GM12878 (cell line): ENCODE measurements around the gene FANCD2OS. TPM values are rescaled to one million over a fixed set of nuclear protein-coding genes. Genes with fewer than 3 reads are reported as not detected.
"Not testable (repeated sequence)": the region's sequence is repeated elsewhere in the genome, so short reads cannot be mapped to it uniquely, and the experiment has no call there.

Source experiments
- ATAC-seq: fragments of 200-7000 bp; cut with Tn5 transposase; 3 replicates; pipeline ENCODE4 v1.9.1; 2020; ENCODE audit warnings: mild to moderate bottlenecking, moderate library complexity
- BruUV-seq: library from RNA; stranded (reverse); fragments of 400-500 nt; replicated peaks from 2 replicates; lab custom pipeline; 2021; lab: Mats Ljungman, UMichigan
- CTCF ChIA-PET: fragments of 300-600 bp; sonication (Branson Sonifier 250); formaldehyde crosslinking; extraction: SDS; loops from one replicate; lab custom pipeline; 2021; ENCODE audit warnings: inconsistent platforms; lab: Yijun Ruan, JAX
- POLR2A ChIA-PET: fragments of 350-600 bp; formaldehyde crosslinking; extraction: SDS; loops from one replicate; lab custom pipeline; 2021; ENCODE audit warnings: inconsistent platforms; lab: Charles Lee
- RAD21 ChIA-PET: fragments of 300-600 bp; sonication (Branson Sonifier 250); formaldehyde crosslinking; loops from one replicate; lab custom pipeline; 2023; ENCODE audit warnings: antibody characterized with exemption; ENCODE audit not compliant: unreplicated experiment; lab: Charles Lee
- SMC1A ChIA-PET: fragments of 300-600 bp; sonication (Branson Sonifier 250); formaldehyde crosslinking; loops from one replicate; lab custom pipeline; 2023; ENCODE audit not compliant: unreplicated experiment, uncharacterized antibody; lab: Charles Lee
- DNase-seq: peaks from one replicate; pipeline ENCODE4 v3.0.0-alpha.2; 2011; ENCODE audit warnings: low read depth, low spot score
- FAIRE-seq: peaks from 3 replicates; lab custom pipeline; 2011; peaks lifted over from hg19 to GRCh38; lab: Jason Lieb, UNC
- H2AFZ ChIP-seq: 2 replicates; pipeline ENCODE4 v1.6.0; 2011; ENCODE audit warnings: low read depth, low read length, control low read depth; ENCODE audit not compliant: control insufficient read depth
- H3K27ac ChIP-seq: 2 replicates; pipeline ENCODE4 v1.5.1; 2011; ENCODE audit warnings: control low read depth; ENCODE audit not compliant: control insufficient read depth, insufficient read depth
- H3K27me3 ChIP-seq, 2 experiments: replicated peaks in 1 of 2; 2 replicates each; pipeline versions ENCODE4 v1.6.0 to v1.6.1; 2011; ENCODE audit warnings: low read length in 1 of 2; ENCODE audit not compliant: control insufficient read depth in 2 of 2, insufficient read depth in 2 of 2
- H3K36me3 ChIP-seq, 2 experiments: 2 replicates each; pipeline ENCODE4 v1.5.1; 2011; ENCODE audit warnings: low read length in 1 of 2; ENCODE audit not compliant: control insufficient read depth in 2 of 2, insufficient read depth in 2 of 2
- H3K4me1 ChIP-seq: 2 replicates; pipeline ENCODE4 v1.6.1; 2011; ENCODE audit warnings: mild to moderate bottlenecking, low read length, moderate library complexity, mixed read lengths; ENCODE audit not compliant: control insufficient read depth, insufficient read depth
- H3K4me2 ChIP-seq: 2 replicates; pipeline ENCODE4 v1.6.0; 2011; ENCODE audit warnings: control low read depth; ENCODE audit not compliant: control insufficient read depth, insufficient read depth
- H3K4me3 ChIP-seq: fragments of 200-600 bp; sonication (generic); 2 replicates; pipeline ENCODE4 v1.5.1; 2016
- H3K79me2 ChIP-seq: 2 replicates; pipeline ENCODE4 v1.6.0; 2011; ENCODE audit warnings: low read length; ENCODE audit not compliant: control insufficient read depth, insufficient read depth
- H3K9ac ChIP-seq: 2 replicates; pipeline ENCODE4 v1.8.0; 2011; ENCODE audit warnings: low read length, control low read depth, mixed read lengths; ENCODE audit not compliant: control insufficient read depth, insufficient read depth
- H3K9me3 ChIP-seq: replicated peaks from 3 replicates; pipeline ENCODE4 v1.5.1; 2011; ENCODE audit warnings: mild to moderate bottlenecking, low read length; ENCODE audit not compliant: control insufficient read depth, insufficient read depth
- H4K20me1 ChIP-seq: 2 replicates; pipeline ENCODE4 v1.6.0; 2011; ENCODE audit not compliant: control insufficient read depth, insufficient read depth
- LARP7 ChIP-seq: fragments of 450-650 bp; IDR thresholded peaks from 2 replicates; pipeline ENCODE4 v1.6.1; 2017; ENCODE audit warnings: mild to moderate bottlenecking
- MTA3 ChIP-seq: IDR thresholded peaks from 2 replicates; pipeline ENCODE4 v1.6.1; 2012; ENCODE audit warnings: low read length, inconsistent platforms, borderline replicate concordance
- ZBTB11 ChIP-seq: fragments of 450-650 bp; formaldehyde crosslinking; IDR thresholded peaks from 2 replicates; pipeline ENCODE4 v1.5.0; 2022; ENCODE audit warnings: mild to moderate bottlenecking, missing genetic modification characterization
- WGBS: methylation state at CpG from one replicate; pipeline ENCODE4 v1.1.6; 2016; ENCODE audit warnings: low lambda C conversion rate; ENCODE audit not compliant: insufficient replicate concordance, insufficient coverage; ENCODE audit errors: missing lambda C conversion rate; 5-methylcytosine and 5-hydroxymethylcytosine counted together
- in situ Hi-C: fragments of 300-500 bp; cut with MboI; formaldehyde crosslinking; loops from 9 replicates; pipeline ENCODE4 v1.14.3; 2018; ENCODE audit warnings: mixed read lengths
- intact Hi-C: fragments of 100-400 bp; cut with micrococcal nuclease; formaldehyde crosslinking; loops from one replicate; pipeline ENCODE4 v1.14.2; 2022; ENCODE audit not compliant: unreplicated experiment
- polyA plus RNA-seq, 11 experiments: library from polyadenylated mRNA; depleted of rRNA in 4 of 11; unstranded in 6 of 11; stranded (reverse) in 5 of 11; fragments of >200 nt; fragmentation: Nextera tagmentation in 4 of 11; fragmentation: Illumina TruSeq in 1 of 11; extraction: Ambion mirVana in 4 of 11; extraction: Trizol in 1 of 11; gene quantifications; 1 replicate in 1 of 11; 2 replicates in 10 of 11; pipeline versions ENCODE4 v1.2.1 to v1.2.3, GENCODE V29; 2011 to 2016; ENCODE audit warnings: inconsistent platforms in 2 of 11, missing spikeins in 2 of 11, low read depth in 1 of 11
- total RNA-seq, 4 experiments: library from RNA; depleted of rRNA in 3 of 4; stranded (reverse); fragments of >200 nt in 3 of 4; fragmentation: Illumina TruSeq in 1 of 4; extraction: Trizol in 1 of 4; gene quantifications; 2 replicates each; pipeline versions ENCODE4 v1.2.1 to v1.2.3, GENCODE V29; 2013 to 2021

Gene FANCD2OS
- total and polyA plus RNA-seq, 10 of the 15 experiments (the other 5 are each of a cell fraction or from before 2014, with no cell fraction given) = 0.38 to 0.42 TPM; not detected in 8

GRCh38 chr3:10074666-10075065, 33.4 kb downstream of the FANCD2OS start (continued):
- no peak for TF ChIP-seq ZBTB11
- TF ChIP-seq MTA3 = no peak
- no peak for TF ChIP-seq LARP7

GRCh38 chr3:10070077-10070476, 38.0 kb downstream of the FANCD2OS start:
- H3K4me2 ChIP-seq, in situ Hi-C loops, H2AFZ ChIP-seq, SMC1A ChIA-PET, DNase-seq, RAD21 ChIA-PET, H3K36me3 ChIP-seq, CTCF ChIA-PET, H3K27ac ChIP-seq, H3K9me3 ChIP-seq, H3K79me2 ChIP-seq, H4K20me1 ChIP-seq, FAIRE-seq, POLR2A ChIA-PET, intact Hi-C loops, H3K9ac ChIP-seq, H3K4me1 ChIP-seq, BruUV-seq, H3K27me3 ChIP-seq, H3K4me3 ChIP-seq, ATAC-seq: not testable (repeated sequence)
- 96% methylated on average over 26 of the region's 33 CpGs for WGBS
